HepG2 (cell line): Measurements from ENCODE around the gene ATE1. TPM values are rescaled to one million over a fixed set of nuclear protein-coding genes. Genes with fewer than 3 reads are reported as not detected.

Experiments
- ATAD3A ChIP-seq: sonication (generic); formaldehyde crosslinking; IDR thresholded peaks from 2 replicates; pipeline ENCODE4 v1.4.0; 2020; ENCODE audit warnings: missing genetic modification reagents
- CREB1 ChIP-seq, 2 experiments: fragments of 450-650 bp in 1 of 2; IDR thresholded peaks; 2 replicates each; pipeline ENCODE4 v1.6.1; 2016 to 2017; ENCODE audit warnings: control low read depth in 1 of 2, mild to moderate bottlenecking in 1 of 2, missing compliant biosample characterization in 1 of 2, missing genetic modification characterization in 1 of 2
- HOXA5 ChIP-seq: sonication (generic); formaldehyde crosslinking; IDR thresholded peaks from 2 replicates; pipeline ENCODE4 v1.4.0; 2020; ENCODE audit warnings: missing genetic modification reagents
- HOXA7 ChIP-seq: sonication (generic); formaldehyde crosslinking; IDR thresholded peaks from 2 replicates; pipeline ENCODE4 v1.8.1; 2022; ENCODE audit warnings: mild to moderate bottlenecking, missing genetic modification reagents, moderate library complexity
- KLF15 ChIP-seq: sonication (generic); formaldehyde crosslinking; IDR thresholded peaks from 2 replicates; pipeline ENCODE4 v1.8.1; 2023; ENCODE audit warnings: borderline replicate concordance, mild to moderate bottlenecking, inconsistent platforms, missing genetic modification reagents, mixed read lengths
- MEF2D ChIP-seq: sonication (generic); formaldehyde crosslinking; IDR thresholded peaks from 2 replicates; pipeline ENCODE4 v1.5.1; 2020; ENCODE audit warnings: mild to moderate bottlenecking, missing genetic modification reagents
- PTBP1 ChIP-seq: fragments of 200-400 bp; formaldehyde crosslinking; IDR thresholded peaks from 2 replicates; pipeline ENCODE4 v1.6.1; 2018; ENCODE audit warnings: low read length, low read depth; ENCODE audit not compliant: poor library complexity, severe bottlenecking
- SAP130 ChIP-seq: IDR thresholded peaks from 2 replicates; pipeline ENCODE4 v1.6.1; 2016; ENCODE audit warnings: low read depth
- SETDB1 ChIP-seq: sonication (generic); formaldehyde crosslinking; IDR thresholded peaks from 2 replicates; pipeline ENCODE4 v1.5.1; 2020; ENCODE audit warnings: missing genetic modification reagents, mild to moderate bottlenecking, borderline replicate concordance
- SP5 ChIP-seq: IDR thresholded peaks from 2 replicates; pipeline ENCODE4 v1.6.1; 2016; ENCODE audit warnings: low read depth, borderline replicate concordance
- ZBTB20 ChIP-seq: sonication (generic); formaldehyde crosslinking; IDR thresholded peaks from 2 replicates; pipeline ENCODE4 v1.8.1; 2023; ENCODE audit warnings: missing genetic modification reagents, low read depth, mild to moderate bottlenecking, borderline replicate concordance
- ZBTB7B ChIP-seq: sonication (generic); formaldehyde crosslinking; IDR thresholded peaks from 2 replicates; pipeline ENCODE4 v1.4.0; 2020; ENCODE audit warnings: missing genetic modification reagents
- ZC3H4 ChIP-seq: sonication (generic); formaldehyde crosslinking; IDR thresholded peaks from 2 replicates; pipeline ENCODE4 v1.4.0; 2020; ENCODE audit warnings: missing genetic modification reagents, borderline replicate concordance
- ZHX2 ChIP-seq, 2 experiments: sonication (generic) in 1 of 2; formaldehyde crosslinking in 1 of 2; IDR thresholded peaks; 2 replicates each; pipeline versions ENCODE4 v1.6.1 to v1.9.0; 2014 to 2022; ENCODE audit warnings: antibody characterized with exemption in 1 of 2, borderline replicate concordance in 1 of 2, inconsistent platforms in 1 of 2, low read depth in 1 of 2, missing genetic modification reagents in 1 of 2
- ZNF282 ChIP-seq: fragments of 450-650 bp; IDR thresholded peaks from 2 replicates; pipeline ENCODE4 v1.6.1; 2018; ENCODE audit not compliant: partially characterized antibody
- ZNF337 ChIP-seq: sonication (generic); formaldehyde crosslinking; IDR thresholded peaks from 2 replicates; pipeline ENCODE4 v1.5.1; 2020; ENCODE audit warnings: missing genetic modification reagents, low read depth, mild to moderate bottlenecking, borderline replicate concordance
- ZNF501 ChIP-seq: sonication (generic); formaldehyde crosslinking; IDR thresholded peaks from 2 replicates; pipeline ENCODE4 v1.5.1; 2020; ENCODE audit warnings: mild to moderate bottlenecking, moderate library complexity, missing genetic modification reagents
- ZNF775 ChIP-seq: sonication (generic); formaldehyde crosslinking; IDR thresholded peaks from 2 replicates; pipeline ENCODE4 v1.4.0; 2020; ENCODE audit warnings: missing genetic modification reagents, mild to moderate bottlenecking, moderate library complexity, borderline replicate concordance
- ZNF878 ChIP-seq: sonication (generic); formaldehyde crosslinking; IDR thresholded peaks from 2 replicates; pipeline ENCODE4 v1.8.1; 2023; ENCODE audit warnings: mild to moderate bottlenecking, missing genetic modification reagents, moderate library complexity
- polyA plus RNA-seq, 8 experiments: library from polyadenylated mRNA; depleted of rRNA in 3 of 8; stranded (reverse) in 7 of 8; unstranded in 1 of 8; fragments of >200 nt; fragmentation: Illumina TruSeq in 4 of 8; extraction: Trizol in 4 of 8; gene quantifications; 2 replicates each; pipeline versions ENCODE4 v1.2.1 to v1.2.3, GENCODE V29; 2011 to 2016; ENCODE audit warnings: low read depth in 4 of 8, missing spikeins in 1 of 8, mixed read lengths in 1 of 8; ENCODE audit not compliant: insufficient read depth in 1 of 8
- total RNA-seq, 5 experiments: library from RNA; depleted of rRNA; stranded (reverse); fragments of >200 nt; fragmentation: Illumina TruSeq; extraction: Trizol; gene quantifications; 2 replicates each; pipeline ENCODE4 v1.2.3, GENCODE V29; 2016; ENCODE audit warnings: low read depth in 1 of 5
- TF ChIP-seq, protein P1 (sequence below): sonication (generic); formaldehyde crosslinking; IDR thresholded peaks from 2 replicates; pipeline ENCODE4 v1.5.0; 2020; ENCODE audit warnings: missing genetic modification reagents, mild to moderate bottlenecking, borderline replicate concordance
- TF ChIP-seq, protein P2 (sequence below): sonication (generic); formaldehyde crosslinking; IDR thresholded peaks from 2 replicates; pipeline ENCODE4 v1.4.0; 2020; ENCODE audit warnings: missing genetic modification reagents

Gene ATE1
- total and polyA plus RNA-seq, 2 of the 13 experiments (the other 11 are each of a cell fraction or from before 2014, with no cell fraction given), result 17.5 to 42.2 TPM

GRCh38 chr10:121927841-121928527 is at the start of gene ATE1 (continued):
- TF ChIP-seq ZC3H4 (CRISPR knock-in tag) (no peak; the same call in none of the 2 replicates), CREB1 (IDR thresholded peaks at IDR 0.05) (0 out of 2 replicates have a peak, but pooled peaks have one; percentile 15), CREB1 (CRISPR knock-in tag; IDR thresholded peaks at IDR 0.05) (no peak), PTBP1 (no peak), HOXA5 (CRISPR knock-in tag) (0 out of 2 replicates have a peak, but pooled peaks have one; percentile 45), ZNF501 (CRISPR knock-in tag) (0 out of 2 replicates have a peak, but pooled peaks have one; percentile 15), SETDB1 (CRISPR knock-in tag) (no peak), KLF15 (CRISPR knock-in tag) (peak; percentile 43; the same call in 1 of the 2 replicates), ZNF337 (CRISPR knock-in tag) (no peak), HOXA7 (CRISPR knock-in tag) (no peak), ZBTB20 (no peak), ZNF878 (peak; percentile 63; the same call in 1 of the 2 replicates), MEF2D (CRISPR knock-in tag) (no peak), ZNF282 (no peak), ZNF775 (CRISPR knock-in tag) (no peak), SP5 (CRISPR knock-in tag) (0 out of 2 replicates have a peak, but pooled peaks have one; percentile 17), ZHX2 (IDR thresholded peaks at IDR 0.05; ENCODE audit: low read depth) (peak; percentile 82; the same call in 1 of the 2 replicates), ZHX2 (CRISPR knock-in tag; IDR thresholded peaks at IDR 0.05; ENCODE audit: borderline replicate concordance) (no peak; the same call in 1 of the 2 replicates), SAP130 (peak; percentile 73), ZBTB7B (peak; percentile 49), ATAD3A (CRISPR knock-in tag) (no peak)
- TF ChIP-seq, protein P1, sequence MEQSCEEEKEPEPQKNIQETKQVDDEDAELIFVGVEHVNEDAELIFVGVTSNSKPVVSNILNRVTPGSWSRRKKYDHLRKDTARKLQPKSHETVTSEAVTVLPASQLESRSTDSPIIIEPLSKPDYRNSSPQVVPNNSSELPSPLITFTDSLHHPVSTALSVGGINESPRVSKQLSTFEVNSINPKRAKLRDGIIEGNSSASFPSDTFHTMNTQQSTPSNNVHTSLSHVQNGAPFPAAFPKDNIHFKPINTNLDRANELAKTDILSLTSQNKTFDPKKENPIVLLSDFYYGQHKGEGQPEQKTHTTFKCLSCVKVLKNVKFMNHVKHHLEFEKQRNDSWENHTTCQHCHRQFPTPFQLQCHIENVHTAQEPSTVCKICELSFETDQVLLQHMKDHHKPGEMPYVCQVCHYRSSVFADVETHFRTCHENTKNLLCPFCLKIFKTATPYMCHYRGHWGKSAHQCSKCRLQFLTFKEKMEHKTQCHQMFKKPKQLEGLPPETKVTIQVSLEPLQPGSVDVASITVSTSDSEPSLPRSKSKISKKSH (CRISPR knock-in tag), result no peak
- TF ChIP-seq, protein P2, sequence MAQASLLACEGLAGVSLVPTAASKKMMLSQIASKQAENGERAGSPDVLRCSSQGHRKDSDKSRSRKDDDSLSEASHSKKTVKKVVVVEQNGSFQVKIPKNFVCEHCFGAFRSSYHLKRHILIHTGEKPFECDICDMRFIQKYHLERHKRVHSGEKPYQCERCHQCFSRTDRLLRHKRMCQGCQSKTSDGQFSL, result no peak
